Calu3 (cell line): Measurements from ENCODE around the gene TP53I13. TPM values are rescaled to one million over a fixed set of nuclear protein-coding genes. Genes with fewer than 3 reads are reported as not detected.

ENCODE experiments used
- BruUV-seq: library from RNA; stranded (reverse); fragments of 400-500 nt; replicated peaks from 2 replicates; lab custom pipeline; 2021; lab: Mats Ljungman, UMichigan
- CTCF ChIA-PET: fragments of 300-600 bp; sonication (Branson Sonifier 250); formaldehyde crosslinking; loops from one replicate; lab custom pipeline; 2022; ENCODE audit warnings: antibody characterized with exemption; lab: Charles Lee
- DNase-seq: peaks from one replicate; pipeline ENCODE4 v3.0.0; 2022
- H3K27ac Mint-ChIP-seq: one replicate; pipeline ENCODE4 v1.8.0; 2022; ENCODE audit warnings: mixed read lengths; ENCODE audit not compliant: unreplicated experiment
- H3K27me3 Mint-ChIP-seq: one replicate; pipeline ENCODE4 v1.8.0; 2022; ENCODE audit warnings: mixed read lengths; ENCODE audit not compliant: unreplicated experiment
- H3K36me3 Mint-ChIP-seq: one replicate; pipeline ENCODE4 v1.8.0; 2022; ENCODE audit warnings: mild to moderate bottlenecking, moderate library complexity, mixed read lengths; ENCODE audit not compliant: insufficient read depth, unreplicated experiment
- H3K4me1 Mint-ChIP-seq: one replicate; pipeline ENCODE4 v1.8.0; 2022; ENCODE audit warnings: mild to moderate bottlenecking, low read depth, mixed read lengths; ENCODE audit not compliant: unreplicated experiment
- H3K4me3 Mint-ChIP-seq: one replicate; pipeline ENCODE4 v1.8.0; 2022; ENCODE audit warnings: mild to moderate bottlenecking, low read depth, moderate library complexity, mixed read lengths; ENCODE audit not compliant: unreplicated experiment
- H3K9me3 Mint-ChIP-seq: one replicate; pipeline ENCODE4 v1.8.0; 2022; ENCODE audit warnings: low read depth, mixed read lengths; ENCODE audit not compliant: unreplicated experiment
- CTCF ChIP-seq: fragments of 200-600 bp; IDR thresholded peaks from one replicate; pipeline ENCODE4 v1.8.0; 2022; ENCODE audit warnings: antibody characterized with exemption; ENCODE audit not compliant: unreplicated experiment
- intact Hi-C: fragments of 100-400 bp; cut with micrococcal nuclease; formaldehyde crosslinking; loops from one replicate; pipeline ENCODE4 v1.10.0; 2022; ENCODE audit not compliant: unreplicated experiment
- total RNA-seq: library from RNA; stranded (reverse); gene quantifications from 2 replicates; pipeline ENCODE4 v1.2.3, GENCODE V29; 2022

The TP53I13 gene
- total RNA-seq, 1 experiment from 2014 or later = 35.1 TPM

- BruUV-seq = no TSS peak
- Mint-ChIP-seq H3K27ac (no peak overlapping the region), H3K27me3 (no peaks in the 10 kb centered on the region), H3K4me1 (no peaks in the 10 kb centered on the region), H3K9me3 (no peaks in the 10 kb centered on the region), H3K36me3 (no peaks in the 10 kb centered on the region), H3K4me3 (no peak overlapping the region)
- CTCF ChIA-PET = interaction anchor here (1.9 kb wide), 1 partner anchor 10 kb away, joined by 5 read pairs; no protein-coding TSS in a partner anchor
- intact Hi-C loops = no loop called here
- TF ChIP-seq CTCF = no peak
- DNase-seq = no peak
These were observed 39.2 kb downstream of the TP53I13 start for GRCh38 chr17:29607557-29608195.

- Mint-ChIP-seq H3K27me3 (no peaks in the 10 kb centered on the region), H3K36me3 (no peaks in the 10 kb centered on the region), H3K9me3 (no peaks in the 10 kb centered on the region), H3K4me3 (no peak overlapping the region), H3K4me1 (no peaks in the 10 kb centered on the region), H3K27ac (no peak overlapping the region)
- no peak for TF ChIP-seq CTCF
- CTCF ChIA-PET = interaction anchor here (1.9 kb wide), 1 partner anchor 8 kb away, joined by 5 read pairs; no protein-coding TSS in a partner anchor
- BruUV-seq = no TSS peak
- no peak for DNase-seq
- intact Hi-C loops = no loop called here
These were observed 40.5 kb downstream of the TP53I13 start for GRCh38 chr17:29608986-29609385.

- H3K9me3 Mint-ChIP-seq = no peaks in the 10 kb centered on the region
- BruUV-seq = no TSS peak
- H3K4me3 Mint-ChIP-seq = no peak overlapping the region
- peaks cover 4% of the 10 kb centered on the region for H3K27me3 Mint-ChIP-seq
- intact Hi-C loops = no loop called here
- H3K27ac Mint-ChIP-seq = no peak overlapping the region
- H3K4me1 Mint-ChIP-seq = peaks cover 7% of the 10 kb centered on the region
- no peak for DNase-seq
- TF ChIP-seq CTCF = no peak
- peaks cover 5% of the 10 kb centered on the region for H3K36me3 Mint-ChIP-seq
- CTCF ChIA-PET = no interaction called here
These were observed 41.9 kb downstream of the TP53I13 start for GRCh38 chr17:29610395-29610794.

GRCh38 chr17:29611351-29612093 is 43.0 kb downstream of the TP53I13 start:
- BruUV-seq = no TSS peak
- CTCF ChIA-PET = no interaction called here
- Mint-ChIP-seq H3K4me3 (no peak overlapping the region), H3K27ac (no peak overlapping the region), H3K36me3 (peaks cover 11% of the 10 kb centered on the region), H3K4me1 (peaks cover 14% of the 10 kb centered on the region), H3K9me3 (no peaks in the 10 kb centered on the region), H3K27me3 (peaks cover 15% of the 10 kb centered on the region)
- DNase-seq = no peak
- intact Hi-C loops = no loop called here
- TF ChIP-seq CTCF = no peak
